ENCODE measurements around the gene NDUFA7.

The NDUFA7 gene

DNA sequence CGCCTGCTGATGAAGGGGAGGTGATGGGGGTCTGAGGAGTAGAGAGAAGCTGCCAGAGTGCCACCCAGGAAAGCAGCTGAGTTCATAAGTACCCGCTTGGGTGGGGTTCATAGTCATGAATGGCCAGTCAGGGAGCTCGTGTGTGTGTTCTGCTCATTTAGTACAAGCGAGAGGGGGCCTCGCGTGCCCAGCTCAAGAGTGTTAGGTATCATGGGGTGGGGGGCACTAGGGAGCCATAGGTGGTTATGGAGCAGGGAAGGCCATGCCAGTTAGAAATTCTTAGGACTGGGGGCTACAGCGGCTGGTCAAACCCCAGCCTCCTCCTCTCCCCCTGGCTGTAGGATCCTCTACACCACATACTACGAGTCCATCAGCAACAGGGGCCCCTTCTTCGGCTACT, 59.8 kb downstream of the NDUFA7 start:
- no peak for DNase-seq
